Thyroid gland (tissue), 4 donors: Measurements from ENCODE around the gene GYS1.

Experiments used
- POLR2A ChIP-seq, 2 donors: fragments of 450-650 bp; IDR thresholded peaks; one replicate each; pipeline ENCODE4 v1.6.1; 2017; ENCODE audit warnings: antibody characterized with exemption in 2 of 2, mild to moderate bottlenecking in 2 of 2, moderate library complexity in 1 of 2
- TF ChIP-seq, protein P1 (sequence below), 6 experiments: fragments of 200-600 bp in 3 of 6; fragments of 450-650 bp in 3 of 6; sonication (generic) in 3 of 6; IDR thresholded peaks; one replicate each; pipeline ENCODE4 v1.5.1; 2016 to 2019; ENCODE audit warnings: antibody characterized with exemption in 6 of 6, mild to moderate bottlenecking in 2 of 6, inconsistent platforms in 1 of 6, moderate library complexity in 1 of 6

DNA sequence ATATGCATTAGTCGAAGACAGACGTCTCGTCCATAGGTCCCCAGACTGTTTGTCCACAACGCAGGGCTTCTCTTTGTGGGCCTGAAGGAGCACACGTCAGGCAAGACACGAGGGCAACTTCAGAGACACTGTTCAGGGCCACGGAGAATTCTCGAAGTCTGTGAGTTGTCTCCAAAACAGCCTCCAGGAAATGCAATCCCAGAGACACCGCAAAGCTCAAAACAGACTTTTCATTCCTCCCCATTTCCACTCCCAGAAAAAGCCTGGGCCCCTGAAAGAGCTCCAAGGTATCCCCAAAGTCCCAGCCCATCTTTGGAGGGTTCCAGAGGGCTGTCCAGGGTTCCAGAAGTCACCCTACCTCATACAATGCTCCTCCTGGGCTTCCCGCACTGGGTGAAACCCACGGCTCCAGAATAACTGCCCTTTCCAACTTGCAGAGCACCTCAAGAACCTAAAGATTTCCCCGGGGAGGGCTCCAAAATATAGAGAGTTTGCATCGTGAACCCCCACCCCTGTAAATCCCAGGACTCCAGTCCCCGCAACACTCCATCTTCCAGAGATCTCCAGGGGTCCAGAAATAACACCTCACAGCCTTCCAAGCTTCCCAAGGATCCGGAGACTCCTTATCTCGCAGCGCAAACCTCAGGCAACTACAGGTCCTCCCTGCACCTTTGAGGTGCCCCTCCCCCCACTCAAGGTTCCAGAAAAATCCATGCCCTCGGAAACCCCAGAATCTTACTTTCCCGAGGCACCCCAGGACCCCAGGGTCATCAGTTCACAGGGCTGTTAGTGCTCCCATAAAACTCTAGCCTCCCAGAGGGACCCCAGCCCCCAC, 28.7 kb downstream of the GYS1 start:
- no peak for TF ChIP-seq POLR2A (IDR thresholded peaks at IDR 0.05)
- TF ChIP-seq, protein P1, sequence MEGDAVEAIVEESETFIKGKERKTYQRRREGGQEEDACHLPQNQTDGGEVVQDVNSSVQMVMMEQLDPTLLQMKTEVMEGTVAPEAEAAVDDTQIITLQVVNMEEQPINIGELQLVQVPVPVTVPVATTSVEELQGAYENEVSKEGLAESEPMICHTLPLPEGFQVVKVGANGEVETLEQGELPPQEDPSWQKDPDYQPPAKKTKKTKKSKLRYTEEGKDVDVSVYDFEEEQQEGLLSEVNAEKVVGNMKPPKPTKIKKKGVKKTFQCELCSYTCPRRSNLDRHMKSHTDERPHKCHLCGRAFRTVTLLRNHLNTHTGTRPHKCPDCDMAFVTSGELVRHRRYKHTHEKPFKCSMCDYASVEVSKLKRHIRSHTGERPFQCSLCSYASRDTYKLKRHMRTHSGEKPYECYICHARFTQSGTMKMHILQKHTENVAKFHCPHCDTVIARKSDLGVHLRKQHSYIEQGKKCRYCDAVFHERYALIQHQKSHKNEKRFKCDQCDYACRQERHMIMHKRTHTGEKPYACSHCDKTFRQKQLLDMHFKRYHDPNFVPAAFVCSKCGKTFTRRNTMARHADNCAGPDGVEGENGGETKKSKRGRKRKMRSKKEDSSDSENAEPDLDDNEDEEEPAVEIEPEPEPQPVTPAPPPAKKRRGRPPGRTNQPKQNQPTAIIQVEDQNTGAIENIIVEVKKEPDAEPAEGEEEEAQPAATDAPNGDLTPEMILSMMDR (IDR thresholded peaks at IDR 0.05): no peak
